Hepatocyte (in vitro differentiated cells): ENCODE results near the gene CCL20. TPM values are rescaled to one million over a fixed set of nuclear protein-coding genes. Genes with fewer than 3 reads are reported as not detected.

Experiments
- DNase-seq: peaks from one replicate; pipeline ENCODE4 v3.0.0-alpha.2; 2016; ENCODE audit warnings: low spot score
- H2AFZ ChIP-seq: fragments of 200-600 bp; sonication (generic); 2 replicates; pipeline ENCODE4 v1.6.0; 2016; ENCODE audit warnings: antibody characterized with exemption, mild to moderate bottlenecking
- H3K27ac ChIP-seq: fragments of 200-600 bp; sonication (generic); 2 replicates; pipeline ENCODE4 v1.5.1; 2016; ENCODE audit warnings: mild to moderate bottlenecking
- H3K27me3 ChIP-seq: fragments of 200-600 bp; sonication (generic); 2 replicates; pipeline ENCODE4 v1.6.1; 2016
- H3K36me3 ChIP-seq: fragments of 200-600 bp; sonication (generic); replicated peaks from 2 replicates; pipeline ENCODE4 v1.5.1; 2016; ENCODE audit warnings: low read depth; ENCODE audit not compliant: insufficient read depth
- H3K4me1 ChIP-seq: fragments of 200-600 bp; sonication (generic); 2 replicates; pipeline ENCODE4 v1.5.1; 2016; ENCODE audit warnings: mild to moderate bottlenecking, moderate library complexity; ENCODE audit not compliant: insufficient read depth
- H3K4me2 ChIP-seq: fragments of 200-600 bp; sonication (generic); 2 replicates; pipeline ENCODE4 v1.6.0; 2016
- H3K4me3 ChIP-seq: fragments of 200-600 bp; sonication (generic); 2 replicates; pipeline ENCODE4 v1.5.1; 2016; ENCODE audit warnings: mild to moderate bottlenecking
- H3K79me2 ChIP-seq: fragments of 200-600 bp; sonication (generic); 2 replicates; pipeline ENCODE4 v1.6.0; 2017; ENCODE audit warnings: mild to moderate bottlenecking
- H3K9me2 ChIP-seq: fragments of 200-600 bp; sonication (generic); replicated peaks from 2 replicates; pipeline ENCODE4 v1.6.0; 2017; ENCODE audit warnings: mild to moderate bottlenecking; ENCODE audit not compliant: insufficient read depth
- H3K9me3 ChIP-seq: fragments of 200-600 bp; sonication (generic); 2 replicates; pipeline ENCODE4 v1.5.1; 2016; ENCODE audit warnings: low read depth, mild to moderate bottlenecking
- H4K20me1 ChIP-seq: fragments of 200-600 bp; sonication (generic); 2 replicates; pipeline ENCODE4 v1.6.0; 2016; ENCODE audit warnings: mild to moderate bottlenecking; ENCODE audit not compliant: insufficient read depth, poor library complexity, severe bottlenecking
- EZH2 ChIP-seq: fragments of 200-600 bp; sonication (generic); IDR thresholded peaks from 2 replicates; pipeline ENCODE4 v1.6.1; 2016; ENCODE audit warnings: antibody characterized with exemption, mild to moderate bottlenecking, borderline replicate concordance
- EZH2phosphoT487 ChIP-seq: fragments of 200-600 bp; sonication (generic); IDR thresholded peaks from one replicate; pipeline ENCODE4 v1.6.1; 2018; ENCODE audit warnings: antibody characterized with exemption, mild to moderate bottlenecking, low read depth, moderate library complexity; ENCODE audit not compliant: unreplicated experiment, severe bottlenecking
- WGBS: methylation state at CpG from one replicate; pipeline ENCODE4 v1.1.6; 2016; ENCODE audit warnings: low lambda C conversion rate; ENCODE audit errors: missing lambda C conversion rate; 5-methylcytosine and 5-hydroxymethylcytosine counted together
- polyA plus RNA-seq: library from polyadenylated mRNA; unstranded; fragments of >200 nt; fragmentation: Nextera tagmentation; extraction: Ambion mirVana; gene quantifications from 2 replicates; pipeline ENCODE4 v1.2.1, GENCODE V29; 2016
- total RNA-seq: library from RNA; depleted of rRNA; stranded (reverse); fragments of >200 nt; gene quantifications from 2 replicates; pipeline ENCODE4 v1.2.3, GENCODE V29; 2014
- TF ChIP-seq, protein P1 (sequence below): fragments of 200-600 bp; sonication (generic); IDR thresholded peaks from 2 replicates; pipeline ENCODE4 v1.5.1; 2016; ENCODE audit warnings: antibody characterized with exemption, mild to moderate bottlenecking; ENCODE audit not compliant: poor library complexity

CCL20 gene
- total and polyA plus RNA-seq, 2 experiments from 2014 or later: 80.0 to 112 TPM

DNA sequence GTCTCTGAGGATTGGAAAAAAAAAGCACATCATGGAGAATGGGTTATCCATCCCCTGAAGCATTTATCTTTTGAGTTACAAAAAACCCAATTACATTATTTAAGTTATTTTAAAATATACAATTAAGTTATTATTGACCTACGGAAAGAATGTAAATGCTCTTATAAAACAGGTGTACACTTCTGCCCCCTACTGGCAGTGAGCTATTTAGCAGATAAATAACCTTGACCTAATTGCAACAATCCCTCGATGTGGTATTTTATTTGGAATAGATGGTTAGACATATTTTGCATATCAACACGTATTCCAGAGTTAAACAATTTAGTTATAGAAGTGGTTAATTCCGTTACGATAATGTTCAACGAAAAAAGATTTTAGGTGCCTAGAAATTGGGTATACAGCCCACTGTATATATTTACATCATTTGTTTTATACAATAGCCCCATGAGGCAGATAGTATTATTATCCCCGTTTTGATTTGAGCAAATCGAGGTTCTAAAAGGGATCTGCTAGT lies 48.6 kb downstream of the CCL20 start:
- no peaks in the 10 kb centered on the region for H4K20me1 ChIP-seq
- peak; percentile 62 for DNase-seq
- H3K4me2 ChIP-seq: no peak overlapping the region
- H3K9me2 ChIP-seq: no peaks in the 10 kb centered on the region
- H3K9me3 ChIP-seq: no peaks in the 10 kb centered on the region
- TF ChIP-seq EZH2phosphoT487: no peak
- TF ChIP-seq, protein P1, sequence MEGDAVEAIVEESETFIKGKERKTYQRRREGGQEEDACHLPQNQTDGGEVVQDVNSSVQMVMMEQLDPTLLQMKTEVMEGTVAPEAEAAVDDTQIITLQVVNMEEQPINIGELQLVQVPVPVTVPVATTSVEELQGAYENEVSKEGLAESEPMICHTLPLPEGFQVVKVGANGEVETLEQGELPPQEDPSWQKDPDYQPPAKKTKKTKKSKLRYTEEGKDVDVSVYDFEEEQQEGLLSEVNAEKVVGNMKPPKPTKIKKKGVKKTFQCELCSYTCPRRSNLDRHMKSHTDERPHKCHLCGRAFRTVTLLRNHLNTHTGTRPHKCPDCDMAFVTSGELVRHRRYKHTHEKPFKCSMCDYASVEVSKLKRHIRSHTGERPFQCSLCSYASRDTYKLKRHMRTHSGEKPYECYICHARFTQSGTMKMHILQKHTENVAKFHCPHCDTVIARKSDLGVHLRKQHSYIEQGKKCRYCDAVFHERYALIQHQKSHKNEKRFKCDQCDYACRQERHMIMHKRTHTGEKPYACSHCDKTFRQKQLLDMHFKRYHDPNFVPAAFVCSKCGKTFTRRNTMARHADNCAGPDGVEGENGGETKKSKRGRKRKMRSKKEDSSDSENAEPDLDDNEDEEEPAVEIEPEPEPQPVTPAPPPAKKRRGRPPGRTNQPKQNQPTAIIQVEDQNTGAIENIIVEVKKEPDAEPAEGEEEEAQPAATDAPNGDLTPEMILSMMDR: peak; percentile 73
- H3K4me3 ChIP-seq: no peak overlapping the region
- WGBS: 49% methylated on average over 8 of the region's 8 CpGs
- peak overlapping the region; percentile 42 for H3K27ac ChIP-seq
- H3K4me1 ChIP-seq: peaks cover 13% of the 10 kb centered on the region
- H2AFZ ChIP-seq: no peak overlapping the region
- no peaks in the 10 kb centered on the region for H3K79me2 ChIP-seq
- no peaks in the 10 kb centered on the region for H3K36me3 ChIP-seq
- H3K27me3 ChIP-seq: no peaks in the 10 kb centered on the region

DNA sequence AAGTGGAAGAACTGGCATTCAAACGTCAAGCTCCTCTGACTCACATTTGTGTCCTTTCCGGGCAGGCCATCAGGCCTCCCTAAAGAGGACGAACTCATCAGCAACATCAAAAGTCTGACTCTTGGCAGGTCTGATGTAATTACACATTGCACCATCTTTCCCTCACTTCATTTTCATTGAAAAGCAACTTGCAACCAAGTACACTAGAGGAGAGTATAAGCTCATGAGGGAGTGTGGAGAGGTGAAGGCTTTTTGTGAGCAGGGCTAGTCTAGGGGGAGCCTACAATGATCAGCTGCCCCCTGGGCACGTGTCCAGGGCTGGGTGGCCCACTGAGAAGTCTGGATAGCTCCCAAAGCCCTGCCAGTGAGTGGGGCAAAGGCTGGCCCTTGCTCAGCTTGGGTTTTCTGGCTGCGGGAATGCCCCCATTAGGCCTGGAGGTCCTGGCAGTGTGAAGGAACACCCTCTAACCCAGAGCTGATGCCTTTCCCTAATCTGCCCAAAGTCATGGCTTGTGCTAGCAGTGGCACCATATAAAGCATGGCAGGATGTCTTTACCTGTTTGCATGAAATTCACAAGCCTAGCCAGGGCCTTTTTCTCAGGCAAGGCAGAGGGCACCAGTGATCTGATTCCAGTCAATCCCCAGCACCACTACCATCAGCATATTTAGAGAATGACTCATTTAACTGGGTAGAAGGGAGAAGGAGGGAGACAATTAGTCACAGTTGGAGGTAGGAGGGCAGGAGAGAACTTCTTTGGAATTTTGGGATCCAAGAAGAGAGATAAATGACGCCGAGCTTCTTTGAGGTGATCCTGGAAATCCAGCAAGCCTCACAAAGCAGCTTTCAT lies 49.3 kb downstream of the CCL20 start:
- 70% methylated on average over 7 of the region's 7 CpGs for WGBS
- H4K20me1 ChIP-seq: no peaks in the 10 kb centered on the region
- H3K4me2 ChIP-seq: peak overlapping the region; percentile 13
- no peaks in the 10 kb centered on the region for H3K36me3 ChIP-seq
- TF ChIP-seq, protein P1: no peak
- no peak for TF ChIP-seq EZH2
- no peak for TF ChIP-seq EZH2phosphoT487
- no peaks in the 10 kb centered on the region for H3K79me2 ChIP-seq
- DNase-seq: peak; percentile 55
- no peaks in the 10 kb centered on the region for H3K27me3 ChIP-seq
- peak overlapping the region; percentile 80 for H3K27ac ChIP-seq
- no peaks in the 10 kb centered on the region for H3K9me2 ChIP-seq
- no peak overlapping the region for H2AFZ ChIP-seq
- H3K4me3 ChIP-seq: no peak overlapping the region
- H3K4me1 ChIP-seq: peaks cover 13% of the 10 kb centered on the region
- no peaks in the 10 kb centered on the region for H3K9me3 ChIP-seq

DNA sequence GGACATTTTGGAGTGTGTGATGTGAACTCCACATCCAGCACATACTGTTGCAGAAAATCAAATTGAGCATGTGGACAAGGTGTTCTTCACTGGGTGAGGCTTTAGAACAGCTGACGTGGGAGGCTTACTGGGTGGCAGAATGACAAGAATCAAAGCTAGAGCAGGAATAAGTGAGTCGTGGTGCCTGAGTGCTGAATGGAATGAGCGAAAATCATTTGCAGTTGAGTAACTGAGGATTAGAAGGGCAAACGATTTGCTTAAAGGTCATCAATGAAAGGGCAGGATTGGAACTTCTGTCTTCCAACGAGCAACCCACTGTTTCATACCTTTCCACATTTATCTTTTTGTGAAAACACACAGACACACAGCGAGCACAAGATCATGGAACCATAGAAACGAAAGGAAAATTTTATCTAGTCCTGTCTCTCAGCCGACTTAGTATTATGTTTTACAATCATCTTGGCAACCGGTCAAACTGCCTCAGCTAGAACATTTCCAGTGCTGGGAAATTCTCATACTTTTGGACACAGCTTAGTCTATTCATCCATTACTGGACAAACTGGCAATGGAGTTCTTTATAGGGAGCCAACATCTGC lies 50.6 kb downstream of the CCL20 start:
- Histone ChIP-seq H3K27me3 (no peaks in the 10 kb centered on the region), H3K36me3 (no peaks in the 10 kb centered on the region), H3K4me3 (no peak overlapping the region), H3K9me2 (no peaks in the 10 kb centered on the region), H3K27ac (peak overlapping the region; percentile 80), H3K79me2 (no peaks in the 10 kb centered on the region), H4K20me1 (no peaks in the 10 kb centered on the region), H3K4me2 (no peak overlapping the region), H3K4me1 (peaks cover 13% of the 10 kb centered on the region), H2AFZ (no peak overlapping the region), H3K9me3 (no peaks in the 10 kb centered on the region)
- WGBS: 46% methylated on average over 9 of the region's 9 CpGs
- DNase-seq: peak; percentile 55
- TF ChIP-seq EZH2phosphoT487 (no peak), EZH2 (no peak)
- TF ChIP-seq, protein P1: no peak
